Neural progenitor cell (in vitro differentiated cells): ENCODE measurements around the gene DCLRE1A. TPM values are rescaled to one million over a fixed set of nuclear protein-coding genes. Genes with fewer than 3 reads are reported as not detected.
"Not testable (repeated sequence)": the region's sequence is repeated elsewhere in the genome, so short reads cannot be mapped to it uniquely, and the experiment has no call there.

Experiments
- DNase-seq: peaks from one replicate; pipeline ENCODE4 v3.0.0-alpha.2; 2016; ENCODE audit warnings: low spot score
- H2AFZ ChIP-seq: fragments of 200-600 bp; sonication (generic); replicated peaks from 2 replicates; pipeline ENCODE4 v1.6.1; 2016; ENCODE audit warnings: antibody characterized with exemption
- H3F3A ChIP-seq: fragments of 200-600 bp; sonication (generic); 2 replicates; pipeline ENCODE4 v1.6.1; 2016; ENCODE audit warnings: antibody characterized with exemption, low read depth
- H3K27ac ChIP-seq: fragments of 200-600 bp; sonication (generic); 2 replicates; pipeline ENCODE4 v1.5.1; 2016; ENCODE audit warnings: mild to moderate bottlenecking
- H3K27me3 ChIP-seq: fragments of 200-600 bp; sonication (generic); 2 replicates; pipeline ENCODE4 v1.6.1; 2016; ENCODE audit warnings: mild to moderate bottlenecking, moderate library complexity
- H3K36me3 ChIP-seq: fragments of 200-600 bp; sonication (generic); 2 replicates; pipeline ENCODE4 v1.5.1; 2016
- H3K4me1 ChIP-seq: fragments of 200-600 bp; sonication (generic); 2 replicates; pipeline ENCODE4 v1.6.1; 2016; ENCODE audit warnings: mixed run types
- H3K4me2 ChIP-seq: fragments of 200-600 bp; sonication (generic); 2 replicates; pipeline ENCODE4 v1.6.1; 2016
- H3K4me3 ChIP-seq: fragments of 200-600 bp; sonication (generic); 2 replicates; pipeline ENCODE4 v1.5.1; 2016
- H3K79me2 ChIP-seq: fragments of 200-600 bp; sonication (generic); 2 replicates; pipeline ENCODE4 v1.6.1; 2016; ENCODE audit warnings: low read depth
- H3K9ac ChIP-seq: fragments of 200-600 bp; sonication (generic); 2 replicates; pipeline ENCODE4 v1.6.1; 2016
- H3K9me3 ChIP-seq: fragments of 200-600 bp; sonication (generic); 2 replicates; pipeline ENCODE4 v1.5.1; 2016; ENCODE audit warnings: low read depth
- H4K20me1 ChIP-seq: fragments of 200-600 bp; sonication (generic); 2 replicates; pipeline ENCODE4 v1.6.1; 2016; ENCODE audit warnings: low read depth
- H3K27ac Mint-ChIP-seq: 3 replicates; pipeline ENCODE4 v1.8.0; 2021; ENCODE audit warnings: mixed read lengths
- H3K27me3 Mint-ChIP-seq: 2 replicates; pipeline ENCODE4 v1.8.0; 2022; ENCODE audit warnings: low read depth, mild to moderate bottlenecking, inconsistent platforms, moderate library complexity, mixed read lengths; ENCODE audit not compliant: insufficient read depth
- H3K36me3 Mint-ChIP-seq: 3 replicates; pipeline ENCODE4 v1.8.0; 2021; ENCODE audit warnings: mixed read lengths
- H3K4me1 Mint-ChIP-seq: 3 replicates; pipeline ENCODE4 v1.8.0; 2021; ENCODE audit warnings: mixed read lengths
- H3K4me3 Mint-ChIP-seq: 3 replicates; pipeline ENCODE4 v1.8.0; 2021; ENCODE audit warnings: mild to moderate bottlenecking, moderate library complexity, mixed read lengths
- H3K9me3 Mint-ChIP-seq: 3 replicates; pipeline ENCODE4 v1.8.0; 2020; ENCODE audit warnings: mixed read lengths
- EZH2 ChIP-seq: fragments of 200-600 bp; sonication (generic); IDR thresholded peaks from 2 replicates; pipeline ENCODE4 v1.6.1; 2017; ENCODE audit warnings: antibody characterized with exemption, mild to moderate bottlenecking, moderate library complexity
- EZH2phosphoT487 ChIP-seq: fragments of 200-600 bp; sonication (generic); IDR thresholded peaks from 2 replicates; pipeline ENCODE4 v1.6.1; 2017; ENCODE audit warnings: antibody characterized with exemption
- total RNA-seq: library from RNA; depleted of rRNA; stranded (reverse); fragments of >200 nt; gene quantifications from 2 replicates; pipeline ENCODE4 v1.2.3, GENCODE V29; 2015; ENCODE audit warnings: low replicate concordance
- TF ChIP-seq, protein P1 (sequence below): fragments of 200-600 bp; sonication (generic); IDR thresholded peaks from 2 replicates; pipeline ENCODE4 v1.5.1; 2017; ENCODE audit warnings: antibody characterized with exemption, mild to moderate bottlenecking

Gene DCLRE1A
- total RNA-seq, 1 donor from 2014 or later, result 35.9 TPM

DNA sequence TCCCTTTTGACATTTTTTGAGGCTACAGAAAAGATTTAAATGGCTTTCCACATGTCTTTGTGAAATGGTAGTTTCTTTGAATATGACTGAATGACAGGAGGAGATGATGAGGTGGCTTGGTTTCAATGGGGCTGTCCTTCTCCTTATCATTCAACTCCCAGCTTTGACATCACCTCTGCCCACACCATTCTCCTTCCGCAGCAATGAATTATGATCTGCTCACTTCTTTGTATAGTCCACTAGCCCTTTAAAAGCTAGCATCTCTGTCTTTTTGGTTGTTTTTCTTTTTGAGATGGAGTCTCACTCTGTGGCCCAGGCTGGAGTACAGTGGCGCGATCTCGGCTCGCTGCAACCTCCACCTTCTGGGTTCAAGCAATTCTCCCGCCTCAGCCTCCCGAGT is 31.7 kb downstream of the DCLRE1A start:
- no peak overlapping the region for H3K4me3 Mint-ChIP-seq
- no peak for DNase-seq
- no peaks in the 10 kb centered on the region for H3F3A ChIP-seq
- H3K36me3 Mint-ChIP-seq, result no peaks in the 10 kb centered on the region
- peaks cover 5% of the 10 kb centered on the region for H3K27me3 Mint-ChIP-seq
- H2AFZ ChIP-seq, result no peak overlapping the region
- H3K4me1 Mint-ChIP-seq, result no peaks in the 10 kb centered on the region
- no peaks in the 10 kb centered on the region for H3K9me3 ChIP-seq
- no peak overlapping the region for H3K4me3 ChIP-seq
- H3K4me1 ChIP-seq, result no peaks in the 10 kb centered on the region
- H3K4me2 ChIP-seq, result no peak overlapping the region
- H3K79me2 ChIP-seq, result no peaks in the 10 kb centered on the region
- no peak overlapping the region for H3K27ac ChIP-seq
- H3K27me3 ChIP-seq, result no peaks in the 10 kb centered on the region
- H3K27ac Mint-ChIP-seq, result no peak overlapping the region
- no peaks in the 10 kb centered on the region for H4K20me1 ChIP-seq
- no peaks in the 10 kb centered on the region for H3K36me3 ChIP-seq
- no peak overlapping the region for H3K9ac ChIP-seq
- no peaks in the 10 kb centered on the region for H3K9me3 Mint-ChIP-seq
- TF ChIP-seq EZH2phosphoT487, result no peak
- TF ChIP-seq, protein P1, sequence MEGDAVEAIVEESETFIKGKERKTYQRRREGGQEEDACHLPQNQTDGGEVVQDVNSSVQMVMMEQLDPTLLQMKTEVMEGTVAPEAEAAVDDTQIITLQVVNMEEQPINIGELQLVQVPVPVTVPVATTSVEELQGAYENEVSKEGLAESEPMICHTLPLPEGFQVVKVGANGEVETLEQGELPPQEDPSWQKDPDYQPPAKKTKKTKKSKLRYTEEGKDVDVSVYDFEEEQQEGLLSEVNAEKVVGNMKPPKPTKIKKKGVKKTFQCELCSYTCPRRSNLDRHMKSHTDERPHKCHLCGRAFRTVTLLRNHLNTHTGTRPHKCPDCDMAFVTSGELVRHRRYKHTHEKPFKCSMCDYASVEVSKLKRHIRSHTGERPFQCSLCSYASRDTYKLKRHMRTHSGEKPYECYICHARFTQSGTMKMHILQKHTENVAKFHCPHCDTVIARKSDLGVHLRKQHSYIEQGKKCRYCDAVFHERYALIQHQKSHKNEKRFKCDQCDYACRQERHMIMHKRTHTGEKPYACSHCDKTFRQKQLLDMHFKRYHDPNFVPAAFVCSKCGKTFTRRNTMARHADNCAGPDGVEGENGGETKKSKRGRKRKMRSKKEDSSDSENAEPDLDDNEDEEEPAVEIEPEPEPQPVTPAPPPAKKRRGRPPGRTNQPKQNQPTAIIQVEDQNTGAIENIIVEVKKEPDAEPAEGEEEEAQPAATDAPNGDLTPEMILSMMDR, result no peak
- TF ChIP-seq EZH2, result no peak

DNA sequence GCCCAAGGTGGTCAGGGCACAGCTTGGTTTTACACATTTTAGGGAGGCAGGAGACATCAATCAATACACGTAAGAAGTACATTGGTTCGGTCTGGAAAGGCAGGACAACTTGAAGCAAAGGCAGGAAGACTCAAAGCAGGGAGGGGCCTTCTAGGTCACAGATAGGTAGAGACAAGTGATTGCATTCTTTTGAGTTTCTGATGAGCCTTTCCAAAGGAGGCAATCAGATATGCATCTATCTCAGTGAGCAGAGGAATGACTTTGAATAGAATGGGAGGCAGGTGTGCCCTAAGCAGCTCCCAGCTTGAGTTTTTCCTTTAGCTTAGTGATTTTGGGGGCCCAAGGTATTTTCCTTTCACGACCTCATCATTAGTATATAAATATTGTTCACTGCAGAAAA is 32.6 kb downstream of the DCLRE1A start:
- H3K4me1 ChIP-seq, H4K20me1 ChIP-seq, H3K4me2 ChIP-seq, H3K36me3 ChIP-seq, H3K4me3 ChIP-seq, DNase-seq, H3K4me3 Mint-ChIP-seq, H3K27me3 Mint-ChIP-seq, H3K9me3 ChIP-seq, H3K79me2 ChIP-seq, H3K9ac ChIP-seq, H3K27ac ChIP-seq, H3F3A ChIP-seq, H3K9me3 Mint-ChIP-seq, H3K36me3 Mint-ChIP-seq, H3K4me1 Mint-ChIP-seq, H3K27me3 ChIP-seq, H3K27ac Mint-ChIP-seq: not testable (repeated sequence)
- peak overlapping the region; percentile 73 for H2AFZ ChIP-seq

DNA sequence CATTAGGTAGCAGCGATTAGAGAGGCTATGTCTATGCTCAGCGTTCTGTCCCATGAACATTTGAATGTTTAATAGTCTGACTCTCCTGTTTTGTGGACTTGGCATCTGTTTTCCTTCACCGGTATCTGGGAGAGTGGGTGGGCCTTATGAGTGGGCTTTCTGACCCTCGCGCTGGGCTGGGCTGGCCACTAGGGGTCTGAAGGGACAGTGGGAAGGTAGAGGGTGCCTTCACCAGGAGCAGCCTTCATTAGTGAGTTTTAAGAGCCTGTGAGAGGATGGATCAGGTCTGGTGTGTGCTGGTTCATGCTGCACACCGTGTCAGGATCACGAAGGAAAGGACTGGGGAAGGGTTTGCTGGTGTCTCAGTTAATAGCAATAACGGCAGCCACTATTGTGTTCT is 33.4 kb downstream of the DCLRE1A start:
- H4K20me1 ChIP-seq, result no peaks in the 10 kb centered on the region
- H3K27ac Mint-ChIP-seq, result no peak overlapping the region
- TF ChIP-seq, protein P1, result peak; percentile 55
- TF ChIP-seq EZH2 (no peak), EZH2phosphoT487 (no peak)
- no peak overlapping the region for H3K9ac ChIP-seq
- DNase-seq, result peak; percentile 44
- H3K4me3 ChIP-seq, result no peak overlapping the region
- no peaks in the 10 kb centered on the region for H3K36me3 ChIP-seq
- H3F3A ChIP-seq, result no peaks in the 10 kb centered on the region
- H3K36me3 Mint-ChIP-seq, result no peaks in the 10 kb centered on the region
- no peaks in the 10 kb centered on the region for H3K9me3 ChIP-seq
- H3K9me3 Mint-ChIP-seq, result no peaks in the 10 kb centered on the region
- H3K27me3 ChIP-seq, result no peaks in the 10 kb centered on the region
- H2AFZ ChIP-seq, result peak overlapping the region; percentile 73
- H3K27me3 Mint-ChIP-seq, result peaks cover 5% of the 10 kb centered on the region
- no peak overlapping the region for H3K4me3 Mint-ChIP-seq
- H3K4me1 ChIP-seq, result no peaks in the 10 kb centered on the region
- no peaks in the 10 kb centered on the region for H3K4me1 Mint-ChIP-seq
- no peak overlapping the region for H3K4me2 ChIP-seq
- H3K27ac ChIP-seq, result no peak overlapping the region
- H3K79me2 ChIP-seq, result no peaks in the 10 kb centered on the region

DNA sequence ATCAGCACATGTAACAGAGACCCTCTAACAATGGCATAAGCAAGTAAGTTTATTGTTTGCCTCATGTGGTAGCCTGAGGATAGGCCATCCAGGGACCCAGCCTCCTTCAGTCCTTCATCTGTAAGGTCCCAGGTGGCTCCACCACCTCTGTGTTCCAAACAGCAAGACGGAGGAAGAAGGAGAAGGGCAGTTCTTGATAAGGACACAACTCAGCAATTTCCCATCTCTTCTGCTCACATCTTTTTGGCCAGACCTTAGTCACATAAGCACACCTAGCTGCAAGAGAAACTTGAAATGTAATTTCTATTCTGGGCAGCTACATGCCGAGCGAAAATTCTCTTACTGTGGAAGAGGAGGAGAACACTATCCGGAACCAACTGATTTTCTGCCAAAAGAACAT is 33.9 kb downstream of the DCLRE1A start:
- H3K9me3 ChIP-seq, result no peaks in the 10 kb centered on the region
- no peaks in the 10 kb centered on the region for H3K4me1 Mint-ChIP-seq
- H3K27ac Mint-ChIP-seq, result no peak overlapping the region
- H3K27ac ChIP-seq, result no peak overlapping the region
- H3K27me3 Mint-ChIP-seq, result peaks cover 5% of the 10 kb centered on the region
- no peak overlapping the region for H3K4me2 ChIP-seq
- no peaks in the 10 kb centered on the region for H3K36me3 ChIP-seq
- no peaks in the 10 kb centered on the region for H3F3A ChIP-seq
- peak overlapping the region; percentile 73 for H2AFZ ChIP-seq
- no peaks in the 10 kb centered on the region for H3K4me1 ChIP-seq
- DNase-seq, result no peak
- H3K9me3 Mint-ChIP-seq, result no peaks in the 10 kb centered on the region
- TF ChIP-seq EZH2 (no peak), EZH2phosphoT487 (no peak)
- TF ChIP-seq, protein P1, result no peak
- no peak overlapping the region for H3K4me3 ChIP-seq
- H3K79me2 ChIP-seq, result no peaks in the 10 kb centered on the region
- no peaks in the 10 kb centered on the region for H3K27me3 ChIP-seq
- H3K4me3 Mint-ChIP-seq, result no peak overlapping the region
- no peaks in the 10 kb centered on the region for H4K20me1 ChIP-seq
- no peak overlapping the region for H3K9ac ChIP-seq
- no peaks in the 10 kb centered on the region for H3K36me3 Mint-ChIP-seq

DNA sequence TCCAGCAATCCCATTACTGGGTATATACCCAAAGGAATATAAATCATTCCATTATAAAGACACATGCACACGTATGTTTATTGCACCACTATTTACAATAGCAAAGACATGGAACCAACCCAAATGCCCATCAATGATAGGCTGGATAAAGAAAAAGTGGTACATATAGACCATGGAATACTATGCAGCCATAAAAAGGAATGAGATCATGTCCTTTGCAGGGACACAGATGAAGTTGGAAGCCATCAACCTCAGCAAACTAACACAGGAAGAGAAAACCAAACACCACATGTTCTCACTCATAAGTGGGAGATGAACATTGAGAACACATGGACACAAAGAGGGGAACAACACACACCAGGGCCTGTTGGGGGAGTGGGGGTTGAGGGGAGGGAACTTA is 39.2 kb downstream of the DCLRE1A start:
- not testable (repeated sequence) for H3K9ac ChIP-seq, H3K36me3 Mint-ChIP-seq

More for the DNA sequence above, 39.2 kb downstream of the DCLRE1A start:
- H4K20me1 ChIP-seq, H2AFZ ChIP-seq, H3K79me2 ChIP-seq, H3K4me2 ChIP-seq, H3K9me3 ChIP-seq, H3K4me1 ChIP-seq, H3K36me3 ChIP-seq, H3F3A ChIP-seq, H3K27me3 Mint-ChIP-seq, H3K27ac Mint-ChIP-seq, H3K27me3 ChIP-seq, H3K4me1 Mint-ChIP-seq, H3K9me3 Mint-ChIP-seq, H3K27ac ChIP-seq, DNase-seq, H3K4me3 Mint-ChIP-seq, H3K4me3 ChIP-seq: not testable (repeated sequence)
